ENCODE data around the gene HCCS. TPM values are rescaled to one million over a fixed set of nuclear protein-coding genes. Genes with fewer than 3 reads are reported as not detected.

HCCS gene
- total RNA-seq, 8 experiments from 2014 or later, result 12.0 to 53.4 (median 18.7) TPM

GRCh38 chrX:11164433-11164832, 53.3 kb downstream of the HCCS start:
- no peak for ATAC-seq (replicated peaks in 6 of 8)
- WGBS, 10 experiments, result 46 to 100% methylated on average over 1 to 3 of the region's 6 CpGs; no CpG with 5 or more reads in 8 of the 10 experiments
- Histone ChIP-seq H3K4me3 (no peak overlapping the region), H3K4me1 (replicated peaks in 1 of 2) (no peaks in the 10 kb centered on the region), H3K27ac (no peak overlapping the region)
- in situ Hi-C loops (cut with MboI; ENCODE audit: low pct_unique_long_range_greater_than_20kb in 2 of 9, low sequenced_read_pairs in 9 of 9, unreplicated experiment in 9 of 9), result loop anchor here in 2 of 9 experiments (25.0 kb wide), 1 partner anchor 373 kb away; no protein-coding TSS in a partner anchor

GRCh38 chrX:11171956-11172355, 60.8 kb downstream of the HCCS start:
- 19 to 100% (median 76%) methylated on average over 1 to 3 of the region's 4 CpGs; no CpG with 5 or more reads in 4 of the 10 experiments for WGBS, 10 experiments
- in situ Hi-C loops (cut with MboI; ENCODE audit: low pct_unique_long_range_greater_than_20kb in 2 of 9, low sequenced_read_pairs in 9 of 9, unreplicated experiment in 9 of 9), result loop anchor here in 2 of 9 experiments (25.0 kb wide), 1 partner anchor 365 kb away; no protein-coding TSS in a partner anchor
- Histone ChIP-seq H3K27ac (no peak overlapping the region), H3K4me3 (no peak overlapping the region), H3K4me1 (replicated peaks in 1 of 2) (no peaks in the 10 kb centered on the region)
- no peak for ATAC-seq (replicated peaks in 6 of 8)

DNA sequence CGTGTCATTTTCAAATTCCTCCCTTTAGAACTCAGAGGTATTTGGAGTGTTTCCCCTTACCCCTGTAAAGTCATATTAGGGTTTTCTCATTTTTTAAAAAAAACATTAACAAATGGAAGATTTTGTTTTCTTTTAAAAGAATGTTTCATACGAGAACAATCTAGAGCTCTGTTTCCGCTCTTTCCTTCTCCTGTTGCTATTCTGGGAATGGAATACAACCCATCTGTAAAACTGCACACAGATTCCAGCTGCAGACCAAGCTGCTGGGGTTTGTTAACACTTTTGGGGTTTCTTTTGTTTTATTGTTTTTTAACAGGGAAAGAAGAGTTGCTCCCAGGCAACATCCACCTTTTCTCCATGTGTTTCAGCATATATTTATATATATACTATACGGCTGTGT, 61.3 kb downstream of the HCCS start:
- ATAC-seq (replicated peaks in 6 of 8), result no peak
- no peak overlapping the region for H3K4me3 ChIP-seq
- in situ Hi-C loops (cut with MboI; ENCODE audit: low pct_unique_long_range_greater_than_20kb in 2 of 9, low sequenced_read_pairs in 9 of 9, unreplicated experiment in 9 of 9), result loop anchor here in 2 of 9 experiments (25.0 kb wide), 1 partner anchor 365 kb away; no protein-coding TSS in a partner anchor
- H3K27ac ChIP-seq, result no peak overlapping the region
- 45 to 100% (median 90%) methylated on average over 1 to 4 of the region's 4 CpGs; no CpG with 5 or more reads in 1 of the 10 experiments for WGBS, 10 experiments
- H3K4me1 ChIP-seq (replicated peaks in 1 of 2), result no peaks in the 10 kb centered on the region

Other genes starting within 250 kb of the HCCS start
- not detected for gene AMELX, start 182.1 kb downstream of the HCCS start, total RNA-seq

Data from motor neuron (in vitro differentiated cells).